MCF 10A (cell line): ENCODE results near the gene CD47. TPM values are rescaled to one million over a fixed set of nuclear protein-coding genes. Genes with fewer than 3 reads are reported as not detected.

Experiments used
- BruUV-seq: library from RNA; stranded (reverse); fragments of 400-500 nt; replicated peaks from 2 replicates; lab custom pipeline; 2021; lab: Mats Ljungman, UMichigan
- CTCF ChIA-PET: fragments of 300-600 bp; sonication (Branson Sonifier 250); formaldehyde crosslinking; extraction: SDS; loops from one replicate; lab custom pipeline; 2021; ENCODE audit warnings: antibody characterized with exemption, inconsistent platforms; lab: Yijun Ruan, JAX
- POLR2A ChIA-PET: fragments of 300-600, 350-650 bp; sonication (Branson Sonifier 250); formaldehyde crosslinking; extraction: SDS; loops from one replicate; lab custom pipeline; 2020; ENCODE audit warnings: antibody characterized with exemption, inconsistent platforms; lab: Yijun Ruan, JAX
- DNase-seq: peaks from one replicate; pipeline ENCODE4 v3.0.0-alpha.2; 2018; ENCODE audit not compliant: unreplicated experiment
- H3K27ac Mint-ChIP-seq: one replicate; pipeline ENCODE4 v1.8.0; 2022; ENCODE audit warnings: mild to moderate bottlenecking, low read depth, mixed read lengths; ENCODE audit not compliant: unreplicated experiment
- H3K27me3 Mint-ChIP-seq: one replicate; pipeline ENCODE4 v1.8.0; 2022; ENCODE audit warnings: mixed read lengths; ENCODE audit not compliant: insufficient read depth, unreplicated experiment
- H3K36me3 Mint-ChIP-seq: one replicate; pipeline ENCODE4 v1.8.0; 2022; ENCODE audit warnings: mild to moderate bottlenecking, moderate library complexity, mixed read lengths; ENCODE audit not compliant: insufficient read depth, unreplicated experiment
- H3K4me1 Mint-ChIP-seq: one replicate; pipeline ENCODE4 v1.8.0; 2022; ENCODE audit warnings: mixed read lengths; ENCODE audit not compliant: insufficient read depth, unreplicated experiment
- H3K4me3 Mint-ChIP-seq: one replicate; pipeline ENCODE4 v1.8.0; 2022; ENCODE audit warnings: mild to moderate bottlenecking, moderate library complexity, mixed read lengths; ENCODE audit not compliant: unreplicated experiment
- H3K9me3 Mint-ChIP-seq: one replicate; pipeline ENCODE4 v1.8.0; 2022; ENCODE audit warnings: mixed read lengths; ENCODE audit not compliant: unreplicated experiment
- CTCF ChIP-seq: fragments of 200-600 bp; IDR thresholded peaks from one replicate; pipeline ENCODE4 v1.8.0; 2022; ENCODE audit warnings: antibody characterized with exemption, mild to moderate bottlenecking; ENCODE audit not compliant: unreplicated experiment
- intact Hi-C: fragments of 100-400 bp; cut with micrococcal nuclease; formaldehyde crosslinking; loops from 2 replicates; pipeline ENCODE4 v1.14.1; 2022
- total RNA-seq: library from RNA; stranded (reverse); gene quantifications from 2 replicates; pipeline ENCODE4 v1.2.3, GENCODE V29; 2022

The CD47 gene
- total RNA-seq, 1 experiment from 2014 or later: 28.5 TPM

- peaks cover 2% of the 10 kb centered on the region for H3K36me3 Mint-ChIP-seq
- ChIA-PET POLR2A (interaction anchor here (0.8 kb wide), 1 partner anchor 51 kb away, joined by 3 read pairs; no protein-coding TSS in a partner anchor), CTCF (no interaction called here)
- peaks cover 16% of the 10 kb centered on the region for H3K4me1 Mint-ChIP-seq
- no peak for DNase-seq
- no peak overlapping the region for H3K27ac Mint-ChIP-seq
- no peak overlapping the region for H3K4me3 Mint-ChIP-seq
- no peaks in the 10 kb centered on the region for H3K27me3 Mint-ChIP-seq
- no peak for TF ChIP-seq CTCF
- intact Hi-C loops: no loop called here
- BruUV-seq: no TSS peak
- H3K9me3 Mint-ChIP-seq: no peaks in the 10 kb centered on the region
These were observed 82.7 kb downstream of the CD47 start for GRCh38 chr3:108008106-108008505.

- intact Hi-C loops: no loop called here
- POLR2A ChIA-PET: interaction anchor here (0.6 to 2.3 kb wide), 12 partner anchors 10 to 414 kb away, joined by 3 to 17 read pairs (median 4); no protein-coding TSS in a partner anchor
- peaks cover 7% of the 10 kb centered on the region for H3K36me3 Mint-ChIP-seq
- no peaks in the 10 kb centered on the region for H3K9me3 Mint-ChIP-seq
- DNase-seq: no peak
- BruUV-seq: no TSS peak
- no peak overlapping the region for H3K4me3 Mint-ChIP-seq
- H3K27ac Mint-ChIP-seq: no peak overlapping the region
- no peaks in the 10 kb centered on the region for H3K27me3 Mint-ChIP-seq
- peaks cover 18% of the 10 kb centered on the region for H3K4me1 Mint-ChIP-seq
- no peak for TF ChIP-seq CTCF
- CTCF ChIA-PET: interaction anchor here (0.6 to 1.0 kb wide), 6 partner anchors 13 to 558 kb away, joined by 3 to 4 read pairs (median 3); no protein-coding TSS in a partner anchor
These were observed 83.9 kb downstream of the CD47 start for GRCh38 chr3:108006881-108007331.

- Mint-ChIP-seq H3K9me3 (no peaks in the 10 kb centered on the region), H3K36me3 (peaks cover 7% of the 10 kb centered on the region), H3K4me3 (peak overlapping the region; percentile 24), H3K27me3 (no peaks in the 10 kb centered on the region), H3K4me1 (peaks cover 25% of the 10 kb centered on the region), H3K27ac (peak overlapping the region; percentile 9)
- TF ChIP-seq CTCF: no peak
- ChIA-PET CTCF (interaction anchor here (0.6 to 1.0 kb wide), 4 partner anchors 13 to 315 kb away, joined by 3 to 4 read pairs (median 3); no protein-coding TSS in a partner anchor), POLR2A (interaction anchor here (0.6 to 2.3 kb wide), 13 partner anchors 9 to 415 kb away, joined by 3 to 17 read pairs (median 4); no protein-coding TSS in a partner anchor)
- no TSS peak for BruUV-seq
- intact Hi-C loops: no loop called here
- DNase-seq: peak; percentile 86
These were observed 84.6 kb downstream of the CD47 start for GRCh38 chr3:108006077-108006771.

GRCh38 chr3:108004647-108005046, 86.2 kb downstream of the CD47 start:
- no peak for TF ChIP-seq CTCF
- no peak for DNase-seq
- intact Hi-C loops: no loop called here
- Mint-ChIP-seq H3K4me1 (peaks cover 31% of the 10 kb centered on the region), H3K27ac (no peak overlapping the region), H3K27me3 (no peaks in the 10 kb centered on the region), H3K4me3 (no peak overlapping the region), H3K9me3 (no peaks in the 10 kb centered on the region), H3K36me3 (peaks cover 7% of the 10 kb centered on the region)
- ChIA-PET POLR2A (interaction anchor here (1.7 kb wide), 1 partner anchor 16 kb away, joined by 5 read pairs; no protein-coding TSS in a partner anchor), CTCF (no interaction called here)
- BruUV-seq: no TSS peak
